CD4-positive, alpha-beta T cell treated with Interferon gamma for 1 hour (primary cell): ENCODE measurements around the gene ARL16.

Experiments used
- DNase-seq: peaks from one replicate; pipeline ENCODE4 v3.0.0-alpha.2; 2020

The ARL16 gene

GRCh38 chr17:81712468-81713003 is 28.9 kb upstream of the ARL16 start:
- no peak for DNase-seq

- DNase-seq: peak; percentile 72
These were observed 28.3 kb upstream of the ARL16 start, which contains the start of gene SLC25A10 for GRCh38 chr17:81711814-81712467. TSS of gene SLC25A10 (plus strand) at chr17:81712284. CDS start at chr17:81712427, 143 bp downstream.

- DNase-seq: peak; percentile 11
These were observed 27.1 kb upstream of the ARL16 start for GRCh38 chr17:81710514-81711308.

- DNase-seq: no peak
These were observed 25.2 kb upstream of the ARL16 start for GRCh38 chr17:81708739-81709185.

GRCh38 chr17:81707725-81708646 is 24.4 kb upstream of the ARL16 start:
- no peak for DNase-seq

GRCh38 chr17:81706757-81707624 is 23.4 kb upstream of the ARL16 start:
- DNase-seq: no peak

GRCh38 chr17:81706232-81706611 is 22.6 kb upstream of the ARL16 start:
- DNase-seq: no peak

- DNase-seq: no peak
These were observed 22.1 kb upstream of the ARL16 start for GRCh38 chr17:81705518-81706231.

- no peak for DNase-seq
These were observed 20.4 kb upstream of the ARL16 start for GRCh38 chr17:81703747-81704654.

- DNase-seq: peak; percentile 88
These were observed 19.5 kb upstream of the ARL16 start, which contains the start of gene MRPL12 for GRCh38 chr17:81702934-81703746. TSS of gene MRPL12 (plus strand) at chr17:81703367. CDS start at chr17:81703502, 135 bp downstream.

- no peak for DNase-seq
These were observed 17.9 kb upstream of the ARL16 start for GRCh38 chr17:81701288-81702071.

GRCh38 chr17:81700353-81701287 is 17.0 kb upstream of the ARL16 start:
- no peak for DNase-seq

- no peak for DNase-seq
These were observed 13.9 kb upstream of the ARL16 start for GRCh38 chr17:81697261-81698044.

GRCh38 chr17:81696218-81696941 is 12.8 kb upstream of the ARL16 start:
- no peak for DNase-seq

GRCh38 chr17:81695801-81696200 is 12.2 kb upstream of the ARL16 start:
- no peak for DNase-seq
